PC-9 (cell line): ENCODE data around the gene GAPDH. TPM values are rescaled to one million over a fixed set of nuclear protein-coding genes. Genes with fewer than 3 reads are reported as not detected.
"Not testable (repeated sequence)": the region's sequence is repeated elsewhere in the genome, so short reads cannot be mapped to it uniquely, and the experiment has no call there.

Source experiments
- Bru-seq: library from RNA; stranded (reverse); fragments of 400-500 nt; gene quantifications from one replicate; lab custom pipeline; 2021; lab: Mats Ljungman, UMichigan
- BruChase-seq, 2 experiments: library from RNA; stranded (reverse); fragments of 400-500 nt; gene quantifications; one replicate each; lab custom pipeline; 2021; lab: Mats Ljungman, UMichigan
- BruUV-seq: library from RNA; stranded (reverse); fragments of 400-500 nt; replicated peaks from 2 replicates; lab custom pipeline; 2021; lab: Mats Ljungman, UMichigan
- CTCF ChIA-PET: fragments of 300-600 bp; sonication (Branson Sonifier 250); formaldehyde crosslinking; loops from one replicate; lab custom pipeline; 2022; ENCODE audit warnings: antibody characterized with exemption; lab: Charles Lee
- POLR2A ChIA-PET: fragments of 300-600 bp; sonication (Branson Sonifier 250); formaldehyde crosslinking; loops from one replicate; lab custom pipeline; 2022; ENCODE audit warnings: antibody characterized with exemption; ENCODE audit not compliant: unreplicated experiment; lab: Charles Lee
- DNase-seq, 2 experiments: peaks; one replicate each; pipeline versions ENCODE4 v3.0.0 to v3.0.0-alpha.2; 2015 to 2022; ENCODE audit warnings: mixed read lengths in 1 of 2
- H2AFZ ChIP-seq: fragments of 200-600 bp; sonication (generic); 2 replicates; pipeline ENCODE4 v1.8.1; 2017; ENCODE audit warnings: antibody characterized with exemption
- H3F3A ChIP-seq: fragments of 200-600 bp; sonication (generic); 2 replicates; pipeline ENCODE4 v1.8.1; 2017; ENCODE audit warnings: antibody characterized with exemption, mild to moderate bottlenecking, low read depth; ENCODE audit not compliant: insufficient read depth
- H3K27ac ChIP-seq: fragments of 200-600 bp; sonication (generic); 2 replicates; pipeline ENCODE4 v1.6.1; 2016; ENCODE audit warnings: mixed run types
- H3K27me3 ChIP-seq: fragments of 200-600 bp; sonication (generic); 2 replicates; pipeline ENCODE4 v1.6.1; 2016; ENCODE audit warnings: low read depth, mixed run types; ENCODE audit not compliant: insufficient read depth
- H3K36me3 ChIP-seq: fragments of 200-600 bp; sonication (generic); 2 replicates; pipeline ENCODE4 v1.6.1; 2016; ENCODE audit warnings: low read depth, mixed run types
- H3K4me1 ChIP-seq: fragments of 200-600 bp; sonication (generic); replicated peaks from 2 replicates; pipeline ENCODE4 v1.6.1; 2016; ENCODE audit warnings: mixed run types; ENCODE audit not compliant: insufficient read depth
- H3K4me2 ChIP-seq: fragments of 200-600 bp; sonication (generic); 2 replicates; pipeline ENCODE4 v1.6.1; 2017; ENCODE audit warnings: mixed run types
- H3K4me3 ChIP-seq: fragments of 200-600 bp; sonication (generic); 2 replicates; pipeline ENCODE4 v1.6.1; 2016; ENCODE audit warnings: mixed run types
- H3K79me2 ChIP-seq: fragments of 200-600 bp; sonication (generic); 2 replicates; pipeline ENCODE4 v1.6.1; 2017; ENCODE audit warnings: low read depth, mixed run types
- H3K9me2 ChIP-seq: fragments of 200-600 bp; sonication (generic); 2 replicates; pipeline ENCODE4 v1.8.1; 2017; ENCODE audit warnings: mild to moderate bottlenecking; ENCODE audit not compliant: insufficient read depth
- H3K9me3 ChIP-seq: fragments of 200-600 bp; sonication (generic); 2 replicates; pipeline ENCODE4 v1.8.1; 2016; ENCODE audit warnings: low read depth; ENCODE audit not compliant: insufficient read depth
- H4K20me1 ChIP-seq: fragments of 200-600 bp; sonication (generic); 2 replicates; pipeline ENCODE4 v1.8.1; 2017; ENCODE audit not compliant: insufficient read depth
- EZH2 ChIP-seq: fragments of 200-600 bp; sonication (generic); IDR thresholded peaks from 2 replicates; pipeline ENCODE4 v1.8.0; 2017; ENCODE audit warnings: antibody characterized with exemption, low read depth
- intact Hi-C: fragments of 100-400 bp; cut with micrococcal nuclease; formaldehyde crosslinking; loops from one replicate; pipeline ENCODE4 v1.10.0; 2022; ENCODE audit not compliant: unreplicated experiment
- long read RNA-seq: library from polyadenylated mRNA; stranded (forward); transcript quantifications from one replicate; pipeline ENCODE4 v2.0.0, GENCODE V29; 2022
- total RNA-seq: library from RNA; stranded (reverse); gene quantifications from 2 replicates; pipeline ENCODE4 v1.2.3, GENCODE V29; 2021
- TF ChIP-seq, protein P1 (sequence below): fragments of 200-600 bp; sonication (generic); conservative IDR thresholded peaks from 2 replicates; pipeline ENCODE4 v1.6.1; 2017; ENCODE audit warnings: mixed run types, antibody characterized with exemption, mild to moderate bottlenecking, moderate library complexity

Gene GAPDH
- total RNA-seq, result 6,143 and 8,169 TPM in 2 replicates
- percentile 100 among the genes with signal in this experiment for Bru-seq, nascent RNA
- BruChase-seq, experiment 1, labeled RNA remaining after a 2-hour chase, result percentile 100 among the genes with signal in this experiment
- percentile 100 among the genes with signal in this experiment for BruChase-seq, experiment 2, labeled RNA remaining after a 6-hour chase
- long read RNA-seq, transcript GAPDH-203 (8 exons, 1,292 nt), result minor isoform, 7 of 6,607 reads
- long read RNA-seq, transcript GAPDH-201 (9 exons, 1,875 nt), result major isoform, 5,496 of 6,607 reads
- long read RNA-seq, transcript GAPDH-204 (8 exons, 1,256 nt), result minor isoform, 330 of 6,607 reads
- long read RNA-seq, transcript GAPDH-205 (9 exons, 1,348 nt), result minor isoform, 29 of 6,607 reads
- long read RNA-seq, partial matches to known transcripts, result 447 of 6,607 reads
- long read RNA-seq, other reads (novel, unspliced or antisense), result 295 of 6,607 reads

DNA sequence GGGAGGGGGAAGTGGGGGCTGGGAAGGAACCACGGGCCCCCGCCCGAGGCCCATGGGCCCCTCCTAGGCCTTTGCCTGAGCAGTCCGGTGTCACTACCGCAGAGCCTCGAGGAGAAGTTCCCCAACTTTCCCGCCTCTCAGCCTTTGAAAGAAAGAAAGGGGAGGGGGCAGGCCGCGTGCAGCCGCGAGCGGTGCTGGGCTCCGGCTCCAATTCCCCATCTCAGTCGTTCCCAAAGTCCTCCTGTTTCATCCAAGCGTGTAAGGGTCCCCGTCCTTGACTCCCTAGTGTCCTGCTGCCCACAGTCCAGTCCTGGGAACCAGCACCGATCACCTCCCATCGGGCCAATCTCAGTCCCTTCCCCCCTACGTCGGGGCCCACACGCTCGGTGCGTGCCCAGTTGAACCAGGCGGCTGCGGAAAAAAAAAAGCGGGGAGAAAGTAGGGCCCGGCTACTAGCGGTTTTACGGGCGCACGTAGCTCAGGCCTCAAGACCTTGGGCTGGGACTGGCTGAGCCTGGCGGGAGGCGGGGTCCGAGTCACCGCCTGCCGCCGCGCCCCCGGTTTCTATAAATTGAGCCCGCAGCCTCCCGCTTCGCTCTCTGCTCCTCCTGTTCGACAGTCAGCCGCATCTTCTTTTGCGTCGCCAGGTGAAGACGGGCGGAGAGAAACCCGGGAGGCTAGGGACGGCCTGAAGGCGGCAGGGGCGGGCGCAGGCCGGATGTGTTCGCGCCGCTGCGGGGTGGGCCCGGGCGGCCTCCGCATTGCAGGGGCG, at the start of gene GAPDH:
Gene GAPDH, plus strand, starts transcription at position 595 of the 772 bp plus-strand sequence. CDS start 316 bp downstream, outside the sequence.
- peaks cover 42% of the 10 kb centered on the region for H4K20me1 ChIP-seq
- H3K9me2 ChIP-seq, result no peaks in the 10 kb centered on the region
- H3K36me3 ChIP-seq, result peaks cover 54% of the 10 kb centered on the region
- H3K27me3 ChIP-seq, result no peaks in the 10 kb centered on the region
- no TSS peak for BruUV-seq
- H3K9me3 ChIP-seq, result no peaks in the 10 kb centered on the region
- H3K79me2 ChIP-seq, result peaks cover 67% of the 10 kb centered on the region
- H3F3A ChIP-seq, result peaks cover 93% of the 10 kb centered on the region
- ChIA-PET POLR2A (interaction anchor here (0.5 to 1.1 kb wide), 43 partner anchors 9 to 835 kb away, joined by 3 to 58 read pairs (median 9); partner anchors contain the start of genes LTBR, MLF2, NOP2 and ZNF384), CTCF (interaction anchor here (0.6 to 0.9 kb wide), 4 partner anchors 11 to 338 kb away, joined by 3 to 19 read pairs (median 4); no protein-coding TSS in a partner anchor)
- H3K27ac ChIP-seq, result peak within 1 kb of the TSS; percentile 83
- TF ChIP-seq, protein P1, sequence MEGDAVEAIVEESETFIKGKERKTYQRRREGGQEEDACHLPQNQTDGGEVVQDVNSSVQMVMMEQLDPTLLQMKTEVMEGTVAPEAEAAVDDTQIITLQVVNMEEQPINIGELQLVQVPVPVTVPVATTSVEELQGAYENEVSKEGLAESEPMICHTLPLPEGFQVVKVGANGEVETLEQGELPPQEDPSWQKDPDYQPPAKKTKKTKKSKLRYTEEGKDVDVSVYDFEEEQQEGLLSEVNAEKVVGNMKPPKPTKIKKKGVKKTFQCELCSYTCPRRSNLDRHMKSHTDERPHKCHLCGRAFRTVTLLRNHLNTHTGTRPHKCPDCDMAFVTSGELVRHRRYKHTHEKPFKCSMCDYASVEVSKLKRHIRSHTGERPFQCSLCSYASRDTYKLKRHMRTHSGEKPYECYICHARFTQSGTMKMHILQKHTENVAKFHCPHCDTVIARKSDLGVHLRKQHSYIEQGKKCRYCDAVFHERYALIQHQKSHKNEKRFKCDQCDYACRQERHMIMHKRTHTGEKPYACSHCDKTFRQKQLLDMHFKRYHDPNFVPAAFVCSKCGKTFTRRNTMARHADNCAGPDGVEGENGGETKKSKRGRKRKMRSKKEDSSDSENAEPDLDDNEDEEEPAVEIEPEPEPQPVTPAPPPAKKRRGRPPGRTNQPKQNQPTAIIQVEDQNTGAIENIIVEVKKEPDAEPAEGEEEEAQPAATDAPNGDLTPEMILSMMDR, result no peak
- TF ChIP-seq EZH2, result no peak
- peaks cover 56% of the 10 kb centered on the region for H3K4me1 ChIP-seq
- peak; percentile 96 to 98 for DNase-seq
- peak within 1 kb of the TSS; percentile 77 for H2AFZ ChIP-seq
- intact Hi-C loops, result loop anchor here (1.0 to 10.0 kb wide), 8 partner anchors 64 to 549 kb away; partner anchors contain the start of gene VAMP1
- H3K4me2 ChIP-seq, result peak within 1 kb of the TSS; percentile 96
- peak within 1 kb of the TSS; percentile 97 for H3K4me3 ChIP-seq

GRCh38 chr12:6488240-6488639, 46.1 kb upstream of the GAPDH start:
- no peak overlapping the region for H3K27ac ChIP-seq
- no peaks in the 10 kb centered on the region for H3K9me3 ChIP-seq
- H3K4me3 ChIP-seq, result no peak overlapping the region
- CTCF ChIA-PET, result interaction anchor here (0.6 to 0.7 kb wide), 2 partner anchors 8 to 498 kb away, joined by 3 to 4 read pairs; no protein-coding TSS in a partner anchor
- POLR2A ChIA-PET, result interaction anchor here (0.6 kb wide), 3 partner anchors 17 to 1641 kb away, joined by 5 to 19 read pairs (median 13); no protein-coding TSS in a partner anchor
- no peaks in the 10 kb centered on the region for H4K20me1 ChIP-seq
- no peak for TF ChIP-seq EZH2
- TF ChIP-seq, protein P1, result no peak
- H3K27me3 ChIP-seq, result no peaks in the 10 kb centered on the region
- H3K9me2 ChIP-seq, result no peaks in the 10 kb centered on the region
- no peak overlapping the region for H3K4me2 ChIP-seq
- peaks cover 5% of the 10 kb centered on the region for H3K36me3 ChIP-seq
- H3K79me2 ChIP-seq, result peaks cover 16% of the 10 kb centered on the region
- H3F3A ChIP-seq, result peaks cover 8% of the 10 kb centered on the region; the same call in 1 of the 2 replicates
- no peak overlapping the region for H2AFZ ChIP-seq
- intact Hi-C loops, result no loop called here
- H3K4me1 ChIP-seq, result peaks cover 9% of the 10 kb centered on the region; the same call in 1 of the 2 replicates
- no peak for DNase-seq
- no TSS peak for BruUV-seq

- no TSS peak for BruUV-seq
- H3K4me1 ChIP-seq, result peaks cover 9% of the 10 kb centered on the region; the same call in 1 of the 2 replicates
- peaks cover 14% of the 10 kb centered on the region; the same call in 1 of the 2 replicates for H3F3A ChIP-seq
- intact Hi-C loops, result no loop called here
- no peak for DNase-seq
- ChIA-PET POLR2A (interaction anchor here (0.6 kb wide), 2 partner anchors 63 to 641 kb away, joined by 3 to 5 read pairs; no protein-coding TSS in a partner anchor), CTCF (no interaction called here)
- H3K4me3 ChIP-seq, result no peak overlapping the region
- no peaks in the 10 kb centered on the region for H4K20me1 ChIP-seq
- TF ChIP-seq EZH2, result no peak
- TF ChIP-seq, protein P1, result no peak
- H3K9me2 ChIP-seq, result no peaks in the 10 kb centered on the region
- H3K27me3 ChIP-seq, result no peaks in the 10 kb centered on the region
- H2AFZ ChIP-seq, result no peak overlapping the region
- H3K9me3 ChIP-seq, result no peaks in the 10 kb centered on the region
- no peak overlapping the region for H3K4me2 ChIP-seq
- peaks cover 5% of the 10 kb centered on the region for H3K36me3 ChIP-seq
- peaks cover 19% of the 10 kb centered on the region for H3K79me2 ChIP-seq
- no peak overlapping the region for H3K27ac ChIP-seq
Measured at GRCh38 chr12:6489449-6489848, 44.9 kb upstream of the GAPDH start.

GRCh38 chr12:6490673-6491072, 43.6 kb upstream of the GAPDH start:
- H4K20me1 ChIP-seq, H3K27me3 ChIP-seq, DNase-seq, CTCF ChIA-PET, H3K9me2 ChIP-seq, BruUV-seq, POLR2A ChIA-PET, H3K4me3 ChIP-seq, H3K27ac ChIP-seq, H2AFZ ChIP-seq, H3K9me3 ChIP-seq, H3K4me2 ChIP-seq: not testable (repeated sequence)
- Histone ChIP-seq H3K79me2 (peaks cover 31% of the 10 kb centered on the region), H3K4me1 (peaks cover 21% of the 10 kb centered on the region), H3F3A (peaks cover 18% of the 10 kb centered on the region; the same call in 1 of the 2 replicates), H3K36me3 (peaks cover 12% of the 10 kb centered on the region)
- intact Hi-C loops, result loop anchor here (5.0 kb wide), 1 partner anchor 113 kb away; the partner anchor contains the start of gene SCNN1A
